ENCODE measurements around the gene ACTG1. TPM values are rescaled to one million over a fixed set of nuclear protein-coding genes. Genes with fewer than 3 reads are reported as not detected.

ACTG1 gene
- total and polyA plus RNA-seq, 9 of the 15 experiments (the other 6 are each of a cell fraction or from before 2014, with no cell fraction given): 224 to 1,775 (median 568) TPM

- TF ChIP-seq CREB5 (CRISPR knock-in tag; IDR thresholded peaks at IDR 0.05): no peak
- no peak for TF ChIP-seq RAD51 (IDR thresholded peaks at IDR 0.05; ENCODE audit: borderline replicate concordance, low read depth)
- no peak for TF ChIP-seq ARID3B (CRISPR knock-in tag; IDR thresholded peaks at IDR 0.05; ENCODE audit: borderline replicate concordance)
- no peak for TF ChIP-seq ZNF3 (CRISPR knock-in tag; IDR thresholded peaks at IDR 0.05)
Observed at GRCh38 chr17:81503619-81504018, 9.0 kb downstream of the ACTG1 start (continued).

GRCh38 chr17:81502471-81503017 is 10.1 kb downstream of the ACTG1 start:
- ATAC-seq (no peak; the same call in 1 of the 3 replicates), DNase-seq (ENCODE audit: extremely low read depth in 1 of 4, low spot score in 3 of 4) (no peak), FAIRE-seq (no peak)
- ChIA-PET POLR2A (interaction anchor here (1.0 to 8.3 kb wide), 3 partner anchors 9 to 24 kb away, joined by 4 to 132 read pairs (median 9); partner anchors contain the start of gene ACTG1), CTCF (ENCODE audit: low intra/inter-chr PET ratio) (no interaction called here)
- Histone ChIP-seq H3K9me1 (ENCODE audit: control insufficient read depth, insufficient read depth, low read length) (no peaks in the 10 kb centered on the region), H3K4me1 (replicated peaks in 1 of 2; ENCODE audit: control insufficient read depth in 2 of 2, insufficient read depth in 2 of 2, low read length in 2 of 2) (peaks cover 0 to 13% of the 10 kb centered on the region in 2 experiments; a peak in 2 of 5 replicates), H3K36me3 (ENCODE audit: control insufficient read depth, insufficient read depth, low read length) (no peaks in the 10 kb centered on the region), H3K4me3 (no peak overlapping the region), H3K9ac (ENCODE audit: insufficient read depth in 1 of 2, low read depth in 2 of 2, low read length in 2 of 2) (0 out of 4 replicates have a peak overlapping the region, but pooled peaks of 1 of the 2 experiments have one; percentile 23), H4K20me1 (replicated peaks; ENCODE audit: control insufficient read depth, insufficient read depth, low read length) (no peaks in the 10 kb centered on the region), H3K9me3 (replicated peaks; ENCODE audit: control insufficient read depth, insufficient read depth, low read depth, low read length) (no peaks in the 10 kb centered on the region), H3K27me3 (ENCODE audit: control insufficient read depth in 2 of 2, insufficient read depth in 2 of 2, low read length in 2 of 2) (peaks cover 10 to 25% of the 10 kb centered on the region in 2 experiments; a peak in 3 of 5 replicates), H2AFZ (ENCODE audit: low read depth, low read length) (no peak overlapping the region), H3K27ac (ENCODE audit: extremely low read depth, low read depth, low read length) (no peak overlapping the region), H3K4me2 (ENCODE audit: insufficient read depth, low read length) (no peak overlapping the region), H3K79me2 (ENCODE audit: control insufficient read depth, insufficient read depth, low read length) (no peaks in the 10 kb centered on the region)
- 15% methylated on average over 12 of the region's 12 CpGs for WGBS (ENCODE audit: insufficient coverage, low coverage, missing lambda C conversion rate)
- in situ Hi-C loops (cut with MboI): no loop called here
- TF ChIP-seq MAX (CRISPR knock-in tag; IDR thresholded peaks at IDR 0.05) (peak; percentile 35; the same call in 1 of the 2 replicates), GATAD2B (IDR thresholded peaks at IDR 0.05; ENCODE audit: borderline replicate concordance) (no peak)
- BruUV-seq (replicated peaks): no TSS peak
- intact Hi-C loops (cut with micrococcal nuclease): no loop called here

All from K562 (cell line).